GM12891 (cell line): ENCODE measurements around the gene DNAH10.

Experiments used
- DNase-seq: peaks from one replicate; pipeline ENCODE4 v3.0.0; 2011; ENCODE audit warnings: low spot score; ENCODE audit not compliant: insufficient read length
- FAIRE-seq: peaks from 2 replicates; lab custom pipeline; 2011; peaks lifted over from hg19 to GRCh38; lab: Jason Lieb, UNC
- PAX5 ChIP-seq: IDR thresholded peaks from 2 replicates; pipeline ENCODE4 v1.6.1; 2011; ENCODE audit warnings: low read length, moderate library complexity, mild to moderate bottlenecking; ENCODE audit not compliant: insufficient read depth, severe bottlenecking
- POLR2A ChIP-seq: IDR thresholded peaks from 2 replicates; pipeline ENCODE4 v1.6.1; 2011; ENCODE audit warnings: low read depth, low read length, control low read depth
- POLR2AphosphoS5 ChIP-seq: IDR thresholded peaks from 2 replicates; pipeline ENCODE4 v1.6.1; 2011; ENCODE audit warnings: low read depth, low read length, control low read depth
- POU2F2 ChIP-seq: IDR thresholded peaks from 2 replicates; pipeline ENCODE4 v1.6.1; 2011; ENCODE audit warnings: low read depth, mild to moderate bottlenecking, control low read depth, low read length, moderate library complexity
- SPI1 ChIP-seq: IDR thresholded peaks from 2 replicates; pipeline ENCODE4 v1.6.1; 2011; ENCODE audit warnings: low read depth, low read length, control low read depth
- TAF1 ChIP-seq: IDR thresholded peaks from 2 replicates; pipeline ENCODE4 v1.6.1; 2011; ENCODE audit warnings: low read depth, low read length, control low read depth

Gene DNAH10

DNA sequence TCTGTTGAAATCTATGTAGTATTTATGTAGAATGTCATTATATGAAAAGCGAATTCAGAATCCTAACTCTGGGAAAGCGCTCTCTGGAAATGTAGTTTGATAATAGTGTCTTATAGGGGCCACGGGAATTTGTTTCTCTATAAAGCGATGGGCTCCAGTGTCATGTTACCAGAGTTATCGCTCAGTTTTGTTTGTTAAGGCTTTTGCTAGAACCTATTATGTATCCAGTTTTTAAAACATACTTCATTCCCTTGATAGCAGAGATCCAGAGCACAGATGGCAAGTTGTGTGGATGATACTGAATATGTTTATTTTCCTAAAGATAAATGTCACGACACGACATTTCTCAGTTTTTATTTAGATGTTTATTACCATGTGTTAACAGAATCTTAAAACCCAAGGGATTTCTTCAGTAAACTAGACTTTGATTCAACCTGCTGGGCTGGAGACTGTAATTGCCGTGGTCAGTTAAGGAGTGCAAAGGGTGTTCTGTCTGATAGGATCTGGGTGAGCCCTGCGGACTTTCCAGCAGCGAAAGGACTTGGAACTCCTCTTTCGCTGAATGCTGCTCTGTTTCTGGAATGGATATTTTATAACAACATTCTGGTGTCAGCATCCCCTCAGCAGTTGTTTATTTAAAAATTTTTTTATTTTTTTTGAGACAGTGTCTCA lies 1.7 kb upstream of the DNAH10 start:
- DNase-seq (no peak), FAIRE-seq (no peak)
- TF ChIP-seq TAF1 = no peak
- TF ChIP-seq POLR2AphosphoS5 = no peak
- no peak for TF ChIP-seq PAX5
- TF ChIP-seq SPI1 = no peak

- FAIRE-seq = no peak
- no peak for DNase-seq
- TF ChIP-seq POLR2AphosphoS5 = no peak
- TF ChIP-seq POLR2A = no peak
- TF ChIP-seq POU2F2 = no peak
- no peak for TF ChIP-seq PAX5
- TF ChIP-seq TAF1 = no peak
- TF ChIP-seq SPI1 = no peak
Measured at GRCh38 chr12:123762715-123763052, 583 bp downstream of the DNAH10 start.

DNA sequence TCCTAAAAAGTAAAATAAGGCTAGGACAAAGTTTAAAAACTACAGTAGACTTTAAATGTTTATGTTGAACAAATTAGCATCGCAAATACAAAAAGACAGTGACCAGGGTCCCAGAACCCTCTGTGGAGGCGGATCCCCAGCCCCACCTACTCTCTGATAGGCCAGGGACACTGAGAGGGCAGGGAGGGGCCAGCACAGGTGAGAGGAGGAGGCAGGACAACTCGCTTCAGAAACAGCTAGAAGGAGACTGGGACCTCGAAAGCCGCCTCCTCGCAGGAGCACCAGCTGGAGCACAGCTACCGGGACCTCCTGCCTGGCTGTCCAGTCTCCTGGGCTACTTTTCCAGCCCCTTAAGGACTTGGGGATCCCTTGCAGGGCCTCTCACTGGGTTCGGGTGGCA lies 992 bp downstream of the DNAH10 start:
- TF ChIP-seq POLR2A (no peak), SPI1 (no peak), PAX5 (no peak), POLR2AphosphoS5 (no peak), POU2F2 (no peak), TAF1 (no peak)
- FAIRE-seq (no peak), DNase-seq (no peak)

- TF ChIP-seq TAF1 (no peak), POLR2A (no peak), PAX5 (no peak), SPI1 (no peak), POLR2AphosphoS5 (no peak), POU2F2 (no peak)
- no peak for FAIRE-seq
- DNase-seq = no peak
Measured at GRCh38 chr12:123764109-123764508, 2.0 kb downstream of the DNAH10 start.

DNA sequence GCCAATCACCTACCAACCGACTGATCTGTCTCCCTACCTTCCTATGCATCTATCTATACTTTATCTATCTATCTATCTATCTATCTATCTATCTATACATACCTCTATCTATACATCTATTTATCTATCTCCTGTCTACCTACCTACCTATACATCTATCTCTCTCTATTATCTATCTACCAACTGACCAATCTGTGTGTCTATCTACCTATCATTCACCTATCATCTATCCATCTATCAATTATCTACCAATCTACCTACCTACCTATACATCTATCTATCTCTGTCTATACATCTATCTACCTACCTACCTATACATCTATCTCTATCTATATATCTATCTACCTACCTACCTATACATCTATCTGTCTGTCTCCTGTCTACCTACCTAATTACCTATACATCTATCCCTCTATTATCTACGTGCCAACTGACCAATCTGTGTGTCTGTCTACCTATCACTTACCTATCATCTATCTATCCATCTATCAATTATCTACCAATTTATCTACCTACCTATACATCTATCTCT lies 3.5 kb downstream of the DNAH10 start:
- no peak for DNase-seq
- no peak for FAIRE-seq
- TF ChIP-seq TAF1 (no peak), POU2F2 (no peak), SPI1 (no peak), POLR2AphosphoS5 (no peak), PAX5 (no peak), POLR2A (no peak)

GRCh38 chr12:123767613-123768012 lies 5.5 kb downstream of the DNAH10 start:
- TF ChIP-seq SPI1 (peak; percentile 54; the same call in 1 of the 2 replicates), PAX5 (no peak)
- DNase-seq (peak; percentile 29), FAIRE-seq (peak; percentile 96)

GRCh38 chr12:123771261-123771660 lies 9.2 kb downstream of the DNAH10 start:
- TF ChIP-seq PAX5 (no peak), POU2F2 (no peak), TAF1 (no peak), POLR2AphosphoS5 (no peak), SPI1 (no peak), POLR2A (no peak)
- FAIRE-seq (no peak), DNase-seq (no peak)

DNA sequence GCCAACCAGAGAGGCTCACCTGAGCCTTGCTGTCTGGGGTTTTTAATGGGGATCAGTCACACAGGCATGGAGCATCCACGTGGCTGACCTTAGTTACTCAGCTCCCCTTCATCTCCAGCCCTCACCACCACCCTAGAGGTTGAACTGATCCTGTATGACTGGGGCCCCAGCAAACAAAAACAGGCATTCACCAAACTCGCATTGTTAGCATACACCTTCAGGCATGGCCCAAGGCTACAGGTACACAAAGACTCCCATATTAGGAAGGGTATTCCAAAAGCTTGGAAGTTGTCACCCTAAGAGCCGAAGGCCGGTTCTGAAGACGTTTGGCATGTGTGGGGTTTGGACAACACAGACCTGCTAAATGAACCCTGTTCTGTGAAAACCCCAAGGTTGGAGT lies 10.0 kb downstream of the DNAH10 start:
- FAIRE-seq (no peak), DNase-seq (no peak)
- TF ChIP-seq POU2F2 = no peak
- TF ChIP-seq POLR2AphosphoS5 = no peak
- TF ChIP-seq TAF1 = no peak
- TF ChIP-seq PAX5 = no peak
- no peak for TF ChIP-seq POLR2A
- no peak for TF ChIP-seq SPI1

DNA sequence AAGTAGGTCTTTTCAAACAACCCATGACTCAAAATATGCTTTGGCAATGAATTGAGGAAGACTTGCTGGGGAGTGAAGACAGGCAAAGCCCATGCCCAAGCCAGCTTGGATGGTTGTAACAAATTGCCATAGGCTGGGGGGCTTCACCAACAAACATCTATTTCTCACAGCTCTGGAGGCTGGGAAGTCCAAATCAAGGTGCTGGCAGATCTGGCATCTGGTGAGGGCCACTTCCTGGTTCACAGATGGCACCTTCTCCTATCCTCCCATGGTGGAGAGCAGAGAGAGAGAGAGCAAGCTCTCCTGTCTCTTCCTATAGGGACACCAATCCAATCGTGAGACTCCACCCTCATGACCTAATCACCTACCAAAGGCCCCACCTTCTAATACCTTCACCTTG lies 11.3 kb downstream of the DNAH10 start:
- FAIRE-seq (no peak), DNase-seq (no peak)
- TF ChIP-seq SPI1 (no peak), POU2F2 (no peak), PAX5 (no peak), POLR2A (no peak), TAF1 (no peak), POLR2AphosphoS5 (no peak)

GRCh38 chr12:123779551-123779950 lies 17.4 kb downstream of the DNAH10 start:
- DNase-seq (no peak), FAIRE-seq (no peak)
- TF ChIP-seq POU2F2 (no peak), PAX5 (no peak), TAF1 (no peak), SPI1 (no peak), POLR2AphosphoS5 (no peak), POLR2A (no peak)
